Endothelial cell of umbilical vein (primary cell): Measurements from ENCODE around the gene GSTA2.

Source experiments
- MYC ChIP-seq: IDR thresholded peaks from one replicate; pipeline ENCODE4 v1.6.1; 2011; ENCODE audit warnings: mild to moderate bottlenecking, low read depth, low read length
- POLR2A ChIP-seq: IDR thresholded peaks from 2 replicates; pipeline ENCODE4 v1.6.1; 2012; ENCODE audit warnings: low read depth, mild to moderate bottlenecking, control low read depth, low read length
- POLR2AphosphoS5 ChIP-seq: IDR thresholded peaks from 2 replicates; pipeline ENCODE4 v1.6.1; 2012; ENCODE audit warnings: low read depth, mild to moderate bottlenecking, control low read depth, low read length, moderate library complexity; ENCODE audit not compliant: insufficient read depth
- TF ChIP-seq, protein P1 (sequence below), 2 donors: IDR thresholded peaks; 1 replicate in 1 of 2; 2 replicates in 1 of 2; pipeline ENCODE4 v1.5.1; 2011; ENCODE audit warnings: low read length in 2 of 2, mild to moderate bottlenecking in 2 of 2, moderate library complexity in 2 of 2, control low read depth in 1 of 2, inconsistent platforms in 1 of 2, low read depth in 1 of 2; ENCODE audit not compliant: insufficient read depth in 1 of 2; ENCODE audit errors: extremely low read depth in 1 of 2

DNA sequence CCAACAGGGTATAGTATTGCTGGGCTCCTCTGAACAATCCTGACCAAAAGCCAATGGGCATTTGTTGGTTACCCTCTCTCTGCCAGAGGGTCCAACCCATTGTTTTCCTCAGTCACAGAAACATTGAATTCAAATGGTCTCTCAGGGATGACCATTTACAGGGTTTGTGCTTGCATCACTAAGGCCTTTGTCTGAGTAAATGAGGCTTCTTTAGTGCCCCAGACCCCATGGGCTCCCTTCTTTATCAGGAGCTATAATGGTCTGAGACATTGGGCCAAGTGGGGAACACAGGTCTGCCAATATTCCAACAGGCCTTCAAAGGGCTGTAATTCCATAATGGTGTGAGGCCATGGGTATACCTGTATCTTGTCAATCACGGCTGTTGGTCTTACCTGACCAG, 27.1 kb downstream of the GSTA2 start:
- TF ChIP-seq, protein P1, sequence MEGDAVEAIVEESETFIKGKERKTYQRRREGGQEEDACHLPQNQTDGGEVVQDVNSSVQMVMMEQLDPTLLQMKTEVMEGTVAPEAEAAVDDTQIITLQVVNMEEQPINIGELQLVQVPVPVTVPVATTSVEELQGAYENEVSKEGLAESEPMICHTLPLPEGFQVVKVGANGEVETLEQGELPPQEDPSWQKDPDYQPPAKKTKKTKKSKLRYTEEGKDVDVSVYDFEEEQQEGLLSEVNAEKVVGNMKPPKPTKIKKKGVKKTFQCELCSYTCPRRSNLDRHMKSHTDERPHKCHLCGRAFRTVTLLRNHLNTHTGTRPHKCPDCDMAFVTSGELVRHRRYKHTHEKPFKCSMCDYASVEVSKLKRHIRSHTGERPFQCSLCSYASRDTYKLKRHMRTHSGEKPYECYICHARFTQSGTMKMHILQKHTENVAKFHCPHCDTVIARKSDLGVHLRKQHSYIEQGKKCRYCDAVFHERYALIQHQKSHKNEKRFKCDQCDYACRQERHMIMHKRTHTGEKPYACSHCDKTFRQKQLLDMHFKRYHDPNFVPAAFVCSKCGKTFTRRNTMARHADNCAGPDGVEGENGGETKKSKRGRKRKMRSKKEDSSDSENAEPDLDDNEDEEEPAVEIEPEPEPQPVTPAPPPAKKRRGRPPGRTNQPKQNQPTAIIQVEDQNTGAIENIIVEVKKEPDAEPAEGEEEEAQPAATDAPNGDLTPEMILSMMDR (IDR thresholded peaks at IDR 0.05; ENCODE audit: extremely low read depth in 1 of 2, insufficient read depth in 1 of 2, low read depth in 1 of 2, low read length in 2 of 2) = no peak
- TF ChIP-seq MYC (no peak), POLR2AphosphoS5 (no peak), POLR2A (no peak)
